ENCODE measurements around the gene SRP9. TPM values are rescaled to one million over a fixed set of nuclear protein-coding genes. Genes with fewer than 3 reads are reported as not detected.
A peak's percentile ranks its signal among the peaks of the same experiment; 100 is the strongest.

SRP9 gene
- total and polyA plus RNA-seq, 10 of the 15 experiments (the other 5 are each of a cell fraction or from before 2014, with no cell fraction given) = 248 to 1,200 (median 514) TPM

- no peaks in the 10 kb centered on the region; the same call in 2 of the 3 replicates for H3K9me3 ChIP-seq (replicated peaks; ENCODE audit: control insufficient read depth, insufficient read depth, low read length)
- ChIA-PET SMC1A (ENCODE audit: uncharacterized antibody, unreplicated experiment) (interaction anchor here (0.7 to 3.5 kb wide), 12 partner anchors 8 to 303 kb away, joined by 3 to 29 read pairs (median 4); partner anchors contain the start of genes PYCR2 and TMEM63A), POLR2A (interaction anchor here (0.9 to 3.8 kb wide), 6 partner anchors 13 to 309 kb away, joined by 3 to 30 read pairs (median 4); partner anchors contain the start of gene TMEM63A), CTCF (interaction anchor here (0.6 to 6.2 kb wide), 37 partner anchors 9 to 375 kb away, joined by 3 to 57 read pairs (median 4); partner anchors contain the start of genes EPHX1, PYCR2, SDE2 and TMEM63A), RAD21 (ENCODE audit: unreplicated experiment) (interaction anchor here (0.7 to 5.2 kb wide), 12 partner anchors 9 to 310 kb away, joined by 3 to 39 read pairs (median 5); partner anchors contain the start of genes EPHX1, LEFTY1 and TMEM63A)
- no peak for FAIRE-seq
- H3K27me3 ChIP-seq (replicated peaks in 1 of 2; ENCODE audit: control insufficient read depth in 2 of 2, insufficient read depth in 2 of 2, low read length in 1 of 2) = no peaks in the 10 kb centered on the region
- no peaks in the 10 kb centered on the region; the same call in 1 of the 2 replicates for H4K20me1 ChIP-seq (ENCODE audit: control insufficient read depth, insufficient read depth)
- H3K4me2 ChIP-seq (ENCODE audit: control insufficient read depth, insufficient read depth) = peak overlapping the region; percentile 73
- H3K36me3 ChIP-seq (ENCODE audit: control insufficient read depth in 2 of 2, insufficient read depth in 2 of 2, low read length in 1 of 2) = 0 out of 4 replicates have a peak, but pooled peaks cover 0 to 5% of the 10 kb centered on the region in 2 experiments
- peak overlapping the region; percentile 61 for H3K4me3 ChIP-seq
- no TSS peak for BruUV-seq (replicated peaks)
- 42% methylated on average over 18 of the region's 18 CpGs for WGBS (ENCODE audit: insufficient coverage, insufficient replicate concordance, low lambda C conversion rate, missing lambda C conversion rate)
- peak overlapping the region; percentile 46; the same call in 1 of the 2 replicates for H3K27ac ChIP-seq (ENCODE audit: control insufficient read depth, insufficient read depth)
- peak overlapping the region; percentile 97 for H2AFZ ChIP-seq (ENCODE audit: control insufficient read depth, low read depth, low read length)
- no peaks in the 10 kb centered on the region for H3K4me1 ChIP-seq (ENCODE audit: control insufficient read depth, insufficient read depth, low read length)
- H3K9ac ChIP-seq (ENCODE audit: control insufficient read depth, insufficient read depth, low read length) = peak overlapping the region; percentile 95
- peak; percentile 15 for TF ChIP-seq RELA (IDR thresholded peaks at IDR 0.05; ENCODE audit: borderline replicate concordance, partially characterized antibody)
- TF ChIP-seq MLLT1 (IDR thresholded peaks at IDR 0.05) = peak; percentile 56
- TF ChIP-seq EZH2 (IDR thresholded peaks at IDR 0.05; ENCODE audit: borderline replicate concordance, control insufficient read depth, low read depth, low read length) = no peak
- TF ChIP-seq ATF7 (IDR thresholded peaks at IDR 0.05; ENCODE audit: low read depth) = 0 out of 2 replicates have a peak, but pooled peaks have one; percentile 14
- TF ChIP-seq POLR2AphosphoS2 (IDR thresholded peaks at IDR 0.05; ENCODE audit: low read depth, low read length) = 0 out of 2 replicates have a peak, but pooled peaks have one; percentile 12
- DNase-seq (ENCODE audit: low read depth, low spot score) = no peak
- peaks cover 40% of the 10 kb centered on the region for H3K79me2 ChIP-seq (ENCODE audit: control insufficient read depth, insufficient read depth, low read length)
- peak; percentile 5 for ATAC-seq
- in situ Hi-C loops (cut with MboI) (loop anchor here (5.0 to 10.0 kb wide), 2 partner anchors 135 to 302 kb away; no protein-coding TSS in a partner anchor), intact Hi-C loops (cut with micrococcal nuclease; ENCODE audit: unreplicated experiment) (loop anchor here (1.0 to 10.0 kb wide), 3 partner anchors 71 to 338 kb away; partner anchors contain the start of gene PYCR2)
Observed at GRCh38 chr1:225777058-225777582, 506 bp upstream of the SRP9 start.
